Body of pancreas (tissue), 4 donors: ENCODE measurements around the gene ARHGEF7.

Source experiments
- CTCF ChIP-seq, 7 experiments: fragments of 450-650 bp in 4 of 7; fragments of 200-600 bp in 3 of 7; sonication (generic) in 3 of 7; IDR thresholded peaks; one replicate each; pipeline ENCODE4 v1.5.1; 2016 to 2019; ENCODE audit warnings: antibody characterized with exemption in 7 of 7
- POLR2A ChIP-seq, 3 donors: fragments of 450-650 bp; IDR thresholded peaks; one replicate each; pipeline ENCODE4 v1.6.1; 2016; ENCODE audit warnings: antibody characterized with exemption in 3 of 3, mild to moderate bottlenecking in 2 of 3

GRCh38 chr13:111225166-111225565 lies 110.1 kb downstream of the ARHGEF7 start:
- TF ChIP-seq CTCF (IDR thresholded peaks at IDR 0.05) (no peak), POLR2A (IDR thresholded peaks at IDR 0.05) (no peak)
